Stomach (tissue), 9 donors: ENCODE measurements around the gene ODAD2. TPM values are rescaled to one million over a fixed set of nuclear protein-coding genes. Genes with fewer than 3 reads are reported as not detected.
A peak's percentile ranks its signal among the peaks of the same experiment; 100 is the strongest.

Experiments
- DNase-seq, 2 donors: peaks; one replicate each; pipeline versions ENCODE4 v3.0.0 to v3.0.0-alpha.2; 2013 to 2019
- H3K27ac ChIP-seq, 5 donors: fragments of 200-600 bp in 4 of 5; sonication (generic) in 4 of 5; one replicate each; pipeline ENCODE4 v1.5.1; 2013 to 2019; ENCODE audit warnings: mild to moderate bottlenecking in 1 of 5, moderate library complexity in 1 of 5
- H3K27me3 ChIP-seq, 3 donors: fragments of 200-600 bp; sonication (generic); one replicate each; pipeline ENCODE4 v1.5.1; 2017 to 2019; ENCODE audit warnings: mixed run types in 1 of 3
- H3K36me3 ChIP-seq, 4 donors: fragments of 200-600 bp; sonication (generic); 1 replicate in 3 of 4; 2 replicates in 1 of 4; pipeline ENCODE4 v1.5.1; 2016 to 2019
- H3K4me1 ChIP-seq, 4 donors: fragments of 200-600 bp; sonication (generic); one replicate each; pipeline ENCODE4 v1.5.1; 2016 to 2019
- H3K4me3 ChIP-seq, 4 donors: fragments of 200-600 bp; sonication (generic) in 3 of 4; one replicate each; pipeline ENCODE4 v1.5.1; 2016 to 2019; ENCODE audit warnings: mild to moderate bottlenecking in 1 of 4
- H3K9me3 ChIP-seq, 4 donors: fragments of 200-600 bp; sonication (generic); one replicate each; pipeline ENCODE4 v1.5.1; 2016 to 2019
- EP300 ChIP-seq: sonication (generic); formaldehyde crosslinking; IDR thresholded peaks from one replicate; pipeline ENCODE4 v1.6.1; 2017; ENCODE audit warnings: antibody characterized with exemption
- POLR2A ChIP-seq, 4 donors: fragments of 450-650 bp; IDR thresholded peaks; one replicate each; pipeline ENCODE4 v1.6.1; 2016; ENCODE audit warnings: antibody characterized with exemption in 4 of 4, control low read depth in 2 of 4, mild to moderate bottlenecking in 1 of 4, moderate library complexity in 1 of 4
- POLR2AphosphoS5 ChIP-seq, 3 donors: sonication (generic); formaldehyde crosslinking; IDR thresholded peaks; one replicate each; pipeline ENCODE4 v1.6.1; 2016; ENCODE audit warnings: antibody characterized with exemption in 3 of 3
- WGBS, 5 donors: extraction: QIAGEN DNeasy Blood & Tissue Kit in 3 of 5; methylation state at CpG; one replicate each; pipeline versions ENCODE4 v1.1.5 to v1.1.7; 2013 to 2018; 5-methylcytosine and 5-hydroxymethylcytosine counted together
- intact Hi-C: fragments of 100-400 bp; cut with DNase I; formaldehyde crosslinking; loops from one replicate; pipeline ENCODE4 v1.15.1; 2023; ENCODE audit warnings: low total_unique reads
- polyA plus RNA-seq, 3 donors: library from polyadenylated mRNA; stranded (reverse); fragments of 200-250 nt; gene quantifications; one replicate each; pipeline ENCODE4 v1.2.3, GENCODE V29; 2013
- total RNA-seq, 5 donors: library from RNA; depleted of rRNA; stranded (reverse); fragments of >200 nt; gene quantifications; one replicate each; pipeline versions ENCODE4 v1.1.0 to v1.2.3, GENCODE V29; 2014 to 2016
- TF ChIP-seq, protein P1 (sequence below), 7 experiments: fragments of 450-650 bp in 4 of 7; fragments of 200-600 bp in 3 of 7; sonication (generic) in 3 of 7; IDR thresholded peaks; one replicate each; pipeline ENCODE4 v1.5.1; 2016 to 2019; ENCODE audit warnings: antibody characterized with exemption in 7 of 7, control low read depth in 2 of 7, mild to moderate bottlenecking in 1 of 7
- donor health status: healthy with polysubstance abuse.
- donor health status: Bipolar disorder and iron deficiency.
- donor health status: healthy.

Gene ODAD2
- total and polyA plus RNA-seq, 8 donors: 0.05 to 0.37 (median 0.12) TPM; not detected in 5

DNA sequence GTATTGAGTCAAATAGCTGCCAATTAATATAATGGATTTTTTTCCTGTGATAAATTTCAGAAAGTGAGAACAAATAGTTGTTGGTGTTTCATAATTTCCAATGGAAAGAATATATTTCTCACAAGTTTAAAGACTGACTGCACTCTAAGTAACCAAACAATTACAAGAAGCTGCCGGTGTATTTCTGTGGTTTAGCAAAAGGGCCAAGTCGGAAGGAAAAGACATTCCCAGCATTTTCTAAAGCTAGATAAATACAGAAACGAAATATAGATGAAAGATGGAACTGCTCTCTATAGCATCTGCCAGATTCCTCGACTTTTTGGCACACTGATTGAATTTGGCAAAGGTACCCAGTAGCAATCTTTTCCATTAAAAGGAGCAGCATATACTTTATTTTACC, 160.5 kb downstream of the ODAD2 start:
- 32 to 53% (median 52%) methylated on average over 4 of the region's 4 CpGs for whole genome bisulfite sequencing, 5 donors
- TF ChIP-seq EP300: no peak
- Histone ChIP-seq H3K27ac (no peak overlapping the region), H3K4me1 (peaks cover 0 to 11% (median 0%) of the 10 kb centered on the region in 4 donors), H3K4me3 (no peak overlapping the region), H3K36me3 (no peaks in the 10 kb centered on the region), H3K9me3 (no peaks in the 10 kb centered on the region), H3K27me3 (no peaks in the 10 kb centered on the region)
- intact Hi-C loops: no loop called here
- DNase-seq: peak in 1 of 2 donors; percentile 14

DNA sequence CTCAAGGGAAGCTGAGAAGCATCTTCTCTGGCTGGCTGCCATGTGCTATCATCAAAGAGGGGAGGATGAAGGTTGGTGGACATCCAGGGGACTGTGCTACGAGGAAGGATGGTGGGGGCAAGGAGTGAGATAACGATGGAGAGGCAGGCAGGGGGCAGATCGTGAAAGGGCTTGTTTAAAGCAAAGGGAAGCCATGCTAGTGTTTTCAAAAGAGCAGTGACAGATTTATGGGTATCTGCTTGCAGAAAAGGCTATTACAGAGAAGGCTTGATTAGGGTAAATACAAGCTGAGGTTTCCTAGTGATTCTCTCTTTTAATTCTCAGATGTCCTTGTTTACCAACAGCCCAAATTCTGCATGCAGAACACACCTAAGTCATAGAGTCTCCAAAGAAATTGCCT, 164.4 kb downstream of the ODAD2 start:
- WGBS, 5 donors: 62 to 73% (median 65%) methylated on average over 3 of the region's 3 CpGs
- intact Hi-C loops: no loop called here
- Histone ChIP-seq H3K4me1 (peaks cover 0 to 11% (median 0%) of the 10 kb centered on the region in 4 donors), H3K4me3 (no peak overlapping the region), H3K9me3 (no peaks in the 10 kb centered on the region), H3K27me3 (no peaks in the 10 kb centered on the region), H3K36me3 (no peaks in the 10 kb centered on the region), H3K27ac (no peak overlapping the region)
- DNase-seq: no peak
- TF ChIP-seq, protein P1, sequence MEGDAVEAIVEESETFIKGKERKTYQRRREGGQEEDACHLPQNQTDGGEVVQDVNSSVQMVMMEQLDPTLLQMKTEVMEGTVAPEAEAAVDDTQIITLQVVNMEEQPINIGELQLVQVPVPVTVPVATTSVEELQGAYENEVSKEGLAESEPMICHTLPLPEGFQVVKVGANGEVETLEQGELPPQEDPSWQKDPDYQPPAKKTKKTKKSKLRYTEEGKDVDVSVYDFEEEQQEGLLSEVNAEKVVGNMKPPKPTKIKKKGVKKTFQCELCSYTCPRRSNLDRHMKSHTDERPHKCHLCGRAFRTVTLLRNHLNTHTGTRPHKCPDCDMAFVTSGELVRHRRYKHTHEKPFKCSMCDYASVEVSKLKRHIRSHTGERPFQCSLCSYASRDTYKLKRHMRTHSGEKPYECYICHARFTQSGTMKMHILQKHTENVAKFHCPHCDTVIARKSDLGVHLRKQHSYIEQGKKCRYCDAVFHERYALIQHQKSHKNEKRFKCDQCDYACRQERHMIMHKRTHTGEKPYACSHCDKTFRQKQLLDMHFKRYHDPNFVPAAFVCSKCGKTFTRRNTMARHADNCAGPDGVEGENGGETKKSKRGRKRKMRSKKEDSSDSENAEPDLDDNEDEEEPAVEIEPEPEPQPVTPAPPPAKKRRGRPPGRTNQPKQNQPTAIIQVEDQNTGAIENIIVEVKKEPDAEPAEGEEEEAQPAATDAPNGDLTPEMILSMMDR (IDR thresholded peaks at IDR 0.05): no peak
- no peak for TF ChIP-seq POLR2A (IDR thresholded peaks at IDR 0.05)
- no peak for TF ChIP-seq POLR2AphosphoS5 (IDR thresholded peaks at IDR 0.05)
- TF ChIP-seq EP300: no peak

GRCh38 chr10:27833792-27834191, 165.1 kb downstream of the ODAD2 start:
- TF ChIP-seq POLR2AphosphoS5 (IDR thresholded peaks at IDR 0.05) (no peak), EP300 (no peak), POLR2A (IDR thresholded peaks at IDR 0.05) (no peak)
- TF ChIP-seq, protein P1 (IDR thresholded peaks at IDR 0.05): no peak
- DNase-seq: no peak
- no peak overlapping the region for H3K27ac ChIP-seq
- WGBS, 5 donors: 86 to 92% (median 86%) methylated on average over 6 of the region's 6 CpGs
- no peaks in the 10 kb centered on the region for H3K9me3 ChIP-seq
- no peak overlapping the region for H3K4me3 ChIP-seq
- H3K4me1 ChIP-seq: peaks cover 0 to 11% (median 0%) of the 10 kb centered on the region in 4 donors
- no peaks in the 10 kb centered on the region for H3K27me3 ChIP-seq
- intact Hi-C loops: no loop called here
- H3K36me3 ChIP-seq: no peaks in the 10 kb centered on the region

GRCh38 chr10:27832826-27833225, 166.1 kb downstream of the ODAD2 start:
- no peak overlapping the region for H3K27ac ChIP-seq
- WGBS, 5 donors: 53 to 71% (median 68%) methylated on average over 3 of the region's 3 CpGs
- H3K27me3 ChIP-seq: no peaks in the 10 kb centered on the region
- no peak for TF ChIP-seq EP300
- TF ChIP-seq POLR2A (IDR thresholded peaks at IDR 0.05): no peak
- TF ChIP-seq, protein P1 (IDR thresholded peaks at IDR 0.05): no peak
- no peak for TF ChIP-seq POLR2AphosphoS5 (IDR thresholded peaks at IDR 0.05)
- no peaks in the 10 kb centered on the region for H3K9me3 ChIP-seq
- no peak for DNase-seq
- peaks cover 0 to 3% (median 0%) of the 10 kb centered on the region in 4 donors for H3K4me1 ChIP-seq
- no peak overlapping the region for H3K4me3 ChIP-seq
- intact Hi-C loops: no loop called here
- no peaks in the 10 kb centered on the region for H3K36me3 ChIP-seq

DNA sequence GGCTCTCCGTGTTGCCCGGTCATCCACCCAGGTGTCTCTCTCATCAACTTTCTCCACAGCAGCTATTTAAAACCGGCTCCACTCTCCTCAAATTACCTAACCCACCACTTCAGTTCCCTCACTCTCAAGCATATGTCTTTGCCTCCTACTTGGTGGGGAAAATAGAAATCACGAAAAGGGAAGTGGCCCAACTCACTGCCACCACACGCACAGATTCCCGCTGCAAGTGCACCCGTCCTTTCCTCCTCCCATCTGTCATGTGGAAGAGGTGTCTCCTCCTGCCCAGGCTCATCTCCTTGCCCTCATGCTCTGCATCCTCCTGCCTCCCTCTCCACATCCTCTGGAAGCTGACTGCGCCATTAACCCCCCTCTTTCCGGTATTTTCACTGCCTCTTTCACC, 172.5 kb downstream of the ODAD2 start:
- H3K27me3 ChIP-seq: no peaks in the 10 kb centered on the region
- no peak overlapping the region for H3K4me3 ChIP-seq
- H3K4me1 ChIP-seq: peaks cover 0 to 10% (median 0%) of the 10 kb centered on the region in 4 donors
- 81 to 91% (median 88%) methylated on average over 9 of the region's 9 CpGs for WGBS, 5 donors
- intact Hi-C loops: no loop called here
- H3K36me3 ChIP-seq: no peaks in the 10 kb centered on the region
- peaks cover 0 to 11% (median 2%) of the 10 kb centered on the region in 4 donors for H3K9me3 ChIP-seq
- TF ChIP-seq POLR2A (IDR thresholded peaks at IDR 0.05): no peak
- no peak for TF ChIP-seq POLR2AphosphoS5 (IDR thresholded peaks at IDR 0.05)
- TF ChIP-seq, protein P1 (IDR thresholded peaks at IDR 0.05): no peak
- no peak for TF ChIP-seq EP300
- no peak for DNase-seq
- H3K27ac ChIP-seq: no peak overlapping the region
